DMS153 treated with DMSO at 0.1 percent for 48 hours (cell line): ENCODE measurements around the gene GBF1.

ENCODE experiments used
- DNase-seq: peaks from one replicate; lab custom pipeline; 2025; ENCODE audit not compliant: unreplicated experiment; lab: John Stamatoyannopoulos, UW

Gene GBF1

DNA sequence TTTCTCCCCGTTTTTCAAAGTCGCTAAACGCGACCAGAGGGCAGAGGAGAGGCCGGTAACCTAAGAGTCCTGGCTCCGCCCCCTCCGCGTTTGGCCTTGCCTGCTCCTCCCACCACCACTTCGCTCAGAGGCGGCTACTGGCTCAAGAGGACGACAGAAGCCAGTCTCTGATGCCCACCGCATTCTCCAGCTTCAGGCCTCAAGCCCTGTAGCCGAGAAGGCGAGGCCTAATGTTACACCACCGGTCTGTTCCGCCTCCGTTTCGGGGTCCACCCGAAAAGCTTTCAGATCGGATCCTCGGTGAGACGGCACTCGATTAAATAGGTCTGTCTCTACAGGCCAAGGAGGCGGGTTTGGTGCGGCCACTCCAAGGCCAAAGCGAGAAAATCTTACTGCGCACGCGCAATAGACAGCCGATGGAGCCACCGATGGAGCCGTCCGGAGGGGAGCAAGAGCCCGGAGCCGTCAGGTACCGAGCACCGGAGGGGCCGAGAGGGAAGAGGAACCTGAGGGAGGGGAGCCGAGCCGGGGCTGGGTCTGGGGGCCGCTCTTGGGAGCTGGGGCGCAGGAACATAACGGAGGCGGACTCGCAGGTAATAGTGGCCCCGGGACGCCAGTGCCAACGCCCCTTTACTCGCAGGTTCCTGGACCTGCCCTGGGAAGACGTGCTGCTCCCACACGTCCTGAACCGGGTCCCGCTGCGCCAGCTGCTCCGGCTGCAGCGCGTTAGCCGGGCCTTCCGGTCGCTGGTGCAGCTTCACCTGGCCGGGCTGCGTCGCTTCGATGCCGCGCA lies 175.6 kb downstream of the GBF1 start, which contains the start of gene FBXL15:
Gene FBXL15, plus strand, starts transcription at position 123 of the 793 bp plus-strand sequence. Its CDS starts 294 bp downstream, at position 417.
- DNase-seq: peak; percentile 97

DNA sequence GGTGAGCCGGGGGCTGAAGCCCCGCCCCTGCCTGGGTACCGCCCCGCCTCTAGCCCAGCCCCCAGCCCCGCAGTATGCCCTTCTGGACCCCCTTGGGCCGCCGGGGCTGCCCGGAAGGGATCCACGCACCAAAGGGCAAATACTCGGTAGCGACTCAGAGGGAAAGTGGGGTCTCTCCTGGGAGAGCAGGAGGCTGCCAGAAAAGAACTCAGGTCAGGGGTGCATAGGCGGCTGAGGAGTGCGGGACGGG lies 176.1 kb downstream of the GBF1 start:
- no peak for DNase-seq

DNA sequence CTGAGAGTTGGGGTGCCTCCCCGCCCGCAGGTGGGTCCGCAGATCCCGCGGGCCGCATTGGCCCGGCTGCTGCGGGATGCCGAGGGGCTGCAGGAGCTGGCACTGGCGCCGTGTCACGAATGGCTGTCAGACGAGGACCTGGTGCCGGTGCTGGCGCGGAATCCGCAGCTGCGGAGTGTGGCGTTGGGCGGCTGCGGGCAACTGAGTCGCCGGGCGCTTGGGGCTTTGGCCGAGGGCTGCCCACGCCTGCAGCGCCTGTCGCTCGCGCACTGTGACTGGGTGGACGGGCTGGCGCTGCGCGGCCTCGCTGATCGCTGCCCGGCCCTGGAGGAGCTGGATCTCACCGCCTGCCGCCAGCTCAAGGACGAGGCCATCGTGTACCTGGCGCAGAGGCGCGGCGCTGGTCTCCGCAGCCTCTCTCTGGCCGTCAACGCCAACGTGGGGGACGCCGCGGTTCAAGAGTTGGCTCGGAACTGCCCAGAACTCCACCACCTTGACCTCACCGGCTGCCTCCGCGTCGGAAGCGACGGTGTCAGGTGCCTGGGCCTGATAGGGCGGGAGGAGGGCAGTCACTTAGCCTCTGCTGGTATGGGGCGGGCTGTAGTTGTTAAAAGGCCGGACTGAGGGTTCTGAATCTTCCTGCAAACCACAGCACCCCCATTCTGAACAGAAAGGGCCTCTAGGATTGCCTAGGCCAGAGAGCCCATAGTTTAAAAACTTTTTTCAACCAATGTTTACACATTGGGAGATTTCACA lies 176.6 kb downstream of the GBF1 start:
- DNase-seq: no peak

DNA sequence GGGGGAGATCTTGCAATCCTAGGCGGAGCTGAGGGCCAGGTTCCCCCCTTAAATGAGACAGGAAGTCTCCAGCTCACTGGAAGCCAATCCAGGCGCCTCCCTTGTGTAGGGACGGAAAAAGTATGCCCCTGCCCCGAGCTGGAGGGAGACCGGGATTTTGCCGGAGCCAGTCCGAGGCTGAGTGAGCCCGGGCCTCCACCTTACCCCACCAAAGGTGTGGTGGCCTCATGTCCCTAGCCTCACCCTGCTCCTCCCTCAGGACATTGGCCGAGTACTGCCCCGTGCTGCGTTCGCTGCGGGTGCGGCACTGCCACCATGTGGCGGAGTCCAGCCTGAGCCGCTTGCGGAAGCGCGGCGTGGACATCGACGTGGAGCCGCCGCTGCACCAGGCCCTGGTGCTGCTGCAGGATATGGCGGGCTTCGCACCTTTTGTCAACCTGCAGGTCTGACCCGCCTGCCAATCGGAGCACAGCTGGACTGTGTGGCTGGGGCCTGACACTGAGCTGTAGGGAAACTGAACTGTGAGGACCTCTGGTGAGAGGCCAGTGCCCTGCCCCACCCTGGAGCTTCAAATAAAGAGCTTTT lies 177.3 kb downstream of the GBF1 start:
- DNase-seq: peak; percentile 51

DNA sequence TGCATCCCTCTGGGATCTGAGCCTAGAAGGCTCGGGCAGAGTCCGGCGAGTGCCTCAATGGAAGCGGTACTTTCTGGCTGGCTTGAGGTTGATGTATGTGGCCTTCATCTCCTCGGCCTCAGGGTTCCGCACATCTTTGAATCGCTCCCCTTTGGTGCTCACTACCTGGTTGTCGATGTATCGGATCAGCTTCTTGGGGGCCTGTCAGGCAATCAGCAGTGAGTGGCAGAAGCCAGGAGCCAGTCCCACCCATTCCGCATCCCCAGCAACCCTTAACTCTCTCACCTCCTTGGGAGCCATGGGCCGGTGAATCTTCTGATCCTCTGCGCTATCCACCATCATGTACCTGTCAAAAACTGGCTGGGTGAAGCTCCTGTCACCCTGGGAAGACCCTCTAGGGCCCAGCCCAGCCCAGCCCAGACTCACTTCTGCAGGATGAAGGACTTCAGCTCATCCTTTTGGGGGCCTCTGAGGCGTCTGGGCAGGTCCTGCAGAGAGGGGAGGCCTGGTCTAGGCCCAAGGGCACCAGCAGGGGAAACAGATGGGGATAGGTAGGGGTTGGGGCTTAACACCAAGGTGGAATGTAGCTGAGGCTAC lies 178.1 kb downstream of the GBF1 start:
- DNase-seq: no peak

DNA sequence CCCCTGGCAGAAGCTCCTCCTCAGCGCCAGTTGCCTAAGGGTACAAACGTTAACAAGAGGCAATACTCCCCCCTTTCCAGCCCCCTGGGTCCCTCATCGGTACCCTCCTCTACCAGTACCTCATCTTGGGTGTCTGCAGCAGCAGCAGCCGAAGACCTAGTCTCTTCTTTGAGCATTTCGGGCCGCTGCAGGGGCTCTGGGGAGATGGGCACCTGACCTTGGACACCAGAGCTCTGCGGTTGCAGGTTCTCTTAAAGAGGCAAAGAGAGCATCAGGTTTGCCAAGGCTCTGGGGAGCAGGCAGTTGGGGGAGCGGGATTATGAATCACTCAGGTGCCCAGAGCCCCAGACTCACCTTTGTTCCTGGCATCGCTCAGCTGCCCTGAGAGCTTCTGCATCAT lies 178.8 kb downstream of the GBF1 start:
- no peak for DNase-seq

DNA sequence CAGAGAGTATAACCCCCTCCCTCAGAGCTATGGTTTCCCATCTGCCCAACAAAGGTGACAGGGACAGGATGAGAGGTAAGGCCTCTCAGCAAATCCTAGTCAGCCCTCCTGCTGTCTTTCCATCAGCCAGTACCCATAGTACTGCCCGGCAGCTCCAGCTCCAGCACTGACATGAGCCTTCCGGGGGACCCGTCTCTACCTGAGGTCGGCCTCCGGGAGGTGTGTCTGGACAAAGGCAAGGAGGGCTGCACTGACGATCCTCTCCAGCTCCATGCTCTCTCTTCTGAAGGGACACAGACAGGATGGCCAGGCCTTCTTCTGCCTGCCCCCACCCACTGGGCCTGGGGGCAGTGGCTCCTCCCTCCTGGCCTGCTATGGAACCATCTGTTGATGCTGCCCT lies 179.6 kb downstream of the GBF1 start:
- DNase-seq: no peak

DNA sequence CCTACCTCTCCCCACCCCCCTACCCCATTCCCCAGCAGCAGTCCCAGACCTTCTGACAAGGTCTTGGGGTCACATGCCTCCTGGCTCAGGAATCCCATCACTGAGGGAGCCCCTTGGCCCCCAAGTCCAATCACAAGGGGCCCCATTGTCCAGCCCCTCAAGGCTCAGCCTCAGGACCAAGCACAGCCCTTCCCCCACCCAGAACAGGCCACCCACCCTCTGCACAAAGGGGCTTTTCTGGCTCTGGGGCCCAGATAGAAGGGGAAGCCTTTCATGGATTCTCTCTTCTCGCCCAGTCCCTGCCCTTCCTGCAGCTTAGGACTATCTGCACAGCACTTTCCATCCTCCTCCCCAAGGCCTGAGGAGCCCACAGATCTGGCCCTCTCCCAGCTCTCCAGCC lies 180.1 kb downstream of the GBF1 start:
- DNase-seq: no peak

DNA sequence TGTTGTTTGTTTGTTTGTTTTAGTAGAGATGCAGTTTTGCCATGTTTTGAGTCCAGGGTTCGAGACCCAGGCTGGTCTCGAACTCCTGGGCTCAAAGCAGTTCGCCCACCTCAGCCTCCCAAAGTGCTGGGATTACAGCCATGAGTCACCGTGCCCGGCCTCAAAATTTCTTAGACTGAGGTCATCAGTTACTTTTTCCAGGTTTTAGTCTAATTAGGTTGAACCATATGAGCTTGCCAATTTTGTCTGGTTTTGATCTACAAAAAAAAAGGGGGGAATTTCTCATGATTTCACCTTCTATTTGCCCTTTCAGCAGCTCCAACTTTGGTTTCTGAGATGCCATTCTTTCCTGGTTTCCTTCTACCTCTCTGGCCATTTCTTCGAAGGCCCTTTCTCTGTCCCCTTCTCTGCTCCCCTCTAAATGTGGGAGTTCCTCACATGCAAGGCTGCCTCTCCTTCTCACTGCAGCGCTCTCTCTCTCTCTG lies 181.5 kb downstream of the GBF1 start:
- DNase-seq: no peak

DNA sequence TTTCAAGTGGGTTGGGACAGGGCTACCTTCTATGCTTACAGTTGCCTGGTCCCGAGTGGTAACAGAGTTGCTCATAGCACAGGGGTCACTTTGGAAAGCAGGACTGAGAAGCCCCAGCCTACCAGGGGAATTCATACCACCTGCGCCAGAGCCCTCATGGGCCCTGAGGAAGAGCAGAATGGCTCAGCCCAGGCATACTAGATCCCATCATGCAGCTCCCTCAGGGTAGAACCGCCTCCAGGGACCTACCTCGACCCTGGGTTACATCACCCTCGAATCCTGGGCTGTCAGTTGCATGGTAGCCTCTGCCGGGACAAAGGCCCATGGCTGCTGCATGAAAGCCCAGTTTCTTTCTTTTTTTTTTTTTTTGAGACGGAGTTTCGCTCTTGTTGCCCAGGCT lies 184.1 kb downstream of the GBF1 start:
- DNase-seq: no peak

DNA sequence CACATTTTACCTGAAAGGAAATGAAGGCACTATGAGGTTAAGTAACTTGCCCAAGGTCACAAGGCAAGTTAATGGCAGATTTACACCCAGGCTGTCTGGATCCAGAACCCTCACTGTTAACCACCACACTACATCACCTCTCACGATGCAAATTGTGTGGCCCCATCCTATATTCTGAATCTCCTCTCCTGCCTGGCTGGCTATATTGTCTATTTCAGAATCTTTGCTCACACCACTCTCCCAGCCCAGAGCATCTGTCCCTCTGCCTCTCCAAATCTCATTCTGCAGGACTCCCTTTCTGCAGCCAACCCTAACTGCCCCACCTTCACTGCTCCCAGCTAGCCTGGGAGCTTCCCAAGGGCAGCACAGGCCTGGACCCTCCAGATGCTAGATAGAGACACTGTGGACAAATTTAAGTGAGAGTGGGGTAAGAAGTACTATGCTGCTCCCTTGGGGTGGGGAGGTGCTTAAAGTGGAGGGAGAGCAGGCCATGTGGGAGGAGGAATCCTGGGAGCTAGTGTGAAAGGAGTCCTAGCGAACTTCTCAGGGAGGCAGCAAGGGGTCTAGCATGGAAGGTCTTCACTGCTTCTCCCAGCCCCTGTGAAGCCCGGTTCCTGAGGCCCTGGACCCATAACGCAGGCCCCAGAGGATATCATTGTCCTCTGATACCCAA lies 186.3 kb downstream of the GBF1 start:
- DNase-seq: no peak
